COR-L47 (cell line): ENCODE measurements around the gene MRGPRG.
"Not testable (repeated sequence)": the region's sequence is repeated elsewhere in the genome, so short reads cannot be mapped to it uniquely, and the experiment has no call there.

ENCODE experiments used
- DNase-seq: peaks from one replicate; lab custom pipeline; 2025; lab: John Stamatoyannopoulos, UW

MRGPRG gene

GRCh38 chr11:3176487-3176886, 42.1 kb downstream of the MRGPRG start:
- DNase-seq: no peak

GRCh38 chr11:3175194-3175593, 43.4 kb downstream of the MRGPRG start:
- no peak for DNase-seq

DNA sequence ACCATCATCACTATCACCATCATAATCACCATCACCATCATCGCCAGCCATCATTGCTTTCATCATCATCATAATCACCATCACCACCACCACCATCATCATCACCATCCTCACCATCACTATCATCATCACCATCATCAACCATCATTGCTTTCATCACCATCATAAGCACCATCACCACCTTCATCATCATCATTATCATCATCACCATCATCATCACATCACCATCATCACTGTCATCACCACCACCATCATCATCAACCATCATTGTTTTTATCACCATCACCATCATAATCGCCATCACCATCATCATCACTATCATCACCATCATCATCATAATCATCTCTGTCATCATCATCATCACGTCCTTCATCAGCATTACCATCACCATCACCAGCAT, 44.2 kb downstream of the MRGPRG start:
- DNase-seq: no peak

DNA sequence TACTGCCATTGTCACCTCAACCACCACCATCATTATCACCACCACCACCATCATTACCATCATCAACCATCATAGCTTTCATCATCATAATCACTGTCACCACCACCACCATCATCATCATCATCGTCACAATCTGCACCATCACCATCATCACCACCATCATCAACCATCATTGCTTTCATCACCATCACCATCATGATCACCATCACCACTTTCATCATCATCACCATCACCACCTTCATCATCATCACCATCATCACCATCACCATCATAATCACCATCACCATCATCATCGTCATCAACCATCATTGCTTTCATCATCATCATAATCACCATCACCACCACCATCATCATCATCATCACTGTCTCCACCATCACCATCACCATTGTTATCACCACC, 44.8 kb downstream of the MRGPRG start:
- DNase-seq: no peak

- DNase-seq: no peak
Measured at GRCh38 chr11:3171931-3172560, 46.6 kb downstream of the MRGPRG start.

- DNase-seq: no peak
Measured at GRCh38 chr11:3170756-3171650, 47.6 kb downstream of the MRGPRG start.

GRCh38 chr11:3170044-3170755, 48.4 kb downstream of the MRGPRG start:
- DNase-seq: no peak

GRCh38 chr11:3169255-3170043, 49.2 kb downstream of the MRGPRG start:
- no peak for DNase-seq

- DNase-seq: not testable (repeated sequence)
Measured at GRCh38 chr11:3168742-3169254, 49.8 kb downstream of the MRGPRG start.
